Tongue (tissue), 2 donors: ENCODE results near the gene LUC7L. TPM values are rescaled to one million over a fixed set of nuclear protein-coding genes. Genes with fewer than 3 reads are reported as not detected.
"Not testable (repeated sequence)": the region's sequence is repeated elsewhere in the genome, so short reads cannot be mapped to it uniquely, and the experiment has no call there.

ENCODE experiments used
- DNase-seq: peaks from one replicate; pipeline ENCODE4 v3.0.0-alpha.2; 2015
- total RNA-seq: library from RNA; depleted of rRNA; stranded (reverse); fragments of >200 nt; gene quantifications from one replicate; pipeline ENCODE4 v1.2.3, GENCODE V29; 2014

Gene LUC7L
- total RNA-seq, 1 donor from 2014 or later, result 60.5 TPM

DNA sequence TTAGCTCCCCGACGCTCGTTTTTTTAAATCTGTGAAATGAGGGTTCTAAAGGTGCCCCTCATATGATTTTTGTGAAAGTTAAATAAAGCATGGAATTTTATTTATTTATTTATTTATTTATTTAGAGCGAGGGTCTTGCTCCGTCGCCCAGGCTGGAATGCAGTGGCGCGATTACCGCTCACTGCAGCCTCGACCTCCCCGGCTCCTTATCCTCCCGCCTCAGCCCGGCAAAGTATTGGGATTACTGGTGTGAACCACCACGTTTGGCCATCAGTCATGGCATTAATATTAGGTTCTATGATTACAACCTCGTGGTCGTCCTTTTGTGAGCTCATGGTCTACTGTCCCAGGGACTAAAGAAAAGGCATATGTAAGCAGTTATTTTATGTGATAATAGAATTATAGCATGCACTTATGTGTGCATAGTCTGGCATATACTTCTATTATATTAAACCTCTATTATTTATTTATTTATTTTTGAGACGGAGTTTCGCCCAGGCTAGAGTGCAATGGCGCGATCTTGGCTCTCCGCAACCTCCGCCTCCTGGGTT, 557 bp upstream of the LUC7L start:
- DNase-seq, result no peak

DNA sequence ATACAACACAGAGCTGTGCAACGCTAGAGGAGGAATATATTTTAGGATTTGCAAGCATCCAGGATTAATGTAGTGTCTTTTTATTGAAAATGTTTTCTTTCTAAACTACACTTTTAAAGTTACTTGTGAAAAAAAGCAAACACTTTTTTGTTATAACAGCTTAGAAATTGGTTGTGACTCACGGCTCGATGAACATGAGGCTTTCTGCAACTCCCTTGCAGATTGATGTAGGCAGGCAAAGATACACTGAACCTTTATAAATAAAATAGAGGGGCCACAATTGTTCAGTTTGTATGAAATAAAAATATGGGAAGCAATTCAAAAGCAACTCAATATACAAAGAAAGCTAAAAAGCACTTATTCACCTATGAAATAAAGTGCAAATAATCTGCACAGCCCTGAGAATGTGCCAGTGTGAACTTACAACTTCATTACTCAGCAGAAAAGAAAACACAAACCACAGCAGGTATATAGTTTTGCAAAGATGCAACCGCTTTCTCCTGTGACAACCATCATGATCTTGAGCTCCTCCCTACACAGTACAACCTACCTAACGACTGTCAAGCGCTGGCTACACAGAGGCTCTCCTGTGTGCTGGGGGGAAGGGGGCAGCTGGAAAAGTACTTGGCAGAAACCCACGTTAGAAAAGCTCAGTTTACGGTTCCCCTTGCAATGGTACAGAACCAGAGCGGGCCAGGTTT, 948 bp downstream of the LUC7L start:
- DNase-seq, result peak; percentile 24

DNA sequence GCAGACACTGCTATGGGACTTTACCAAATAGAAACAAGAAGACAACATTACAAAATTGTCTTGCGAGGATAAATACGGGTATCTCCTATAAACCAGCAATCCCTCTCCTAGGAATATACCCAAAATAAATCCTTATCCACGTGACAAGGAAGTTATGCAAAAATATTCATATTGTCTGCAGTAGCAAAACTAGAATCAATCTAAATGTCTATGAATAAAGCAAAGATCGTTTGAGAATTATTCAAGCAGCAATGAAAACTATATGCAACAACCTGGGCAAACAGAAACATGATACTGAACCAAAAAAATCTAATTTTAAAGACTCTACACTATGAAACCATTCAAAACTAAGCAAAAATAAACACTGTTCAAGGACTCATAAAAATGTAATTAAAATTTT, 9.2 kb downstream of the LUC7L start:
- no peak for DNase-seq

DNA sequence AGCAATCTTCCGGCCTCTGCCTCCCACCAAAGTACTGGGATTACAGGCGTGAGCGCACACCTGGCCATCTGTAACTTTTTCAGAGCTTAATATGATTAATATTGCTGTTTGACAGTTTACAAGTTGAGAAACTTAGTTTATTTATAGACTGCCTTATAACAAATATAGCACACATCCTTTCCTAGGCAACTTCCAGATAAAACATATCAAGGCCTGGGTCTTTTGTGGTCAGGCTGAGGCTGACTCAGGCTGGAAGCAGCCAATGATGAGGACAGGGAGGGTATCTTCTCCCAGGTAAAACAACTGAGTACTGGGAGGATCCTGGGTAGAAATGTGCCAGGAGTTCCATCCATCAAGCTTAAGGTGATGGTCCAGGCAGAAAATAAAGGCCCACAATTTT, 16.2 kb downstream of the LUC7L start:
- no peak for DNase-seq

DNA sequence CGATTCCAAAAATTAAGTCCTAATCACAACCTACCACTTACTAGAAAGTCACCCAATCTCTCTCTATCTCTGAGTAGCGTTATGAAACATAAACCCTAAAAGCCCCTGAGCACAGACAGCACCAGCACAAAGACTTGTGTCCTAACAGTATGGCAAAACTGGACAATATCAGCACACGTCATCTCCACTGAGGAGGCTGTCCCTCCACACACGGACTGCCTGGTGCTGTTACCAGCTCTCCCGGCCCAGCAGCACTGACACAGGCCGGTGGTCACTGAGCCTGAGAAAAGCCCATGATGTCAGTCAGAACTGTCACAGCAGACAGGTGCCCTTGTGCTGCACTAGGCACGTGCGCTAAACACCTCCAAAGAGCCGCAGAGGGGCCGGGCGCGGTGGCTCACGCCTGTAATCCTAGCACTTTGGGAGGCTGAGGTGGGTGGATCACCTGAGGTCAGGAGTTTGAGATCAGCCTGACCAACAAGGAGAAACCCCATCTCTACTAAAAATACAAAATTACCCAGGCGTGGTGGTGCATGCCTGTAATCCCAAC, 17.5 kb downstream of the LUC7L start:
- not testable (repeated sequence) for DNase-seq

DNA sequence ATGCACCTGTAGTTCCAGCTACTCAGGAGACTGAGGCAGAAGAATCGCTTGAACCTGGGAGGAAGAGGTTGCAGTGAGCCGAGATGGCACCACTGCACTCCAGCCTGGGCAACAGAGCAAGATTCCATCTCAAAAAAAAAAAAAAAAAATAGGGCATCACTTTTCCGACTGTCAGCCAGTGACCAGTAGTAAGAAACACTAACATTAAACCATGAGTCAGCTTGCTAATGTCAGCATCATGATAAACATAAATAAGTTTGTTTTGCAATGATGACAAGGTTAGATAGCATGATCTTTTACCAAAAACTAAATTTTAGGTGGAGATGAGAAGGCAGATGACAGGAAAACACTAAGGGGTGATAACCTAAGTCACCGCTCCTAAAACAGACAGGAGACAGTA, 19.9 kb downstream of the LUC7L start:
- not testable (repeated sequence) for DNase-seq

DNA sequence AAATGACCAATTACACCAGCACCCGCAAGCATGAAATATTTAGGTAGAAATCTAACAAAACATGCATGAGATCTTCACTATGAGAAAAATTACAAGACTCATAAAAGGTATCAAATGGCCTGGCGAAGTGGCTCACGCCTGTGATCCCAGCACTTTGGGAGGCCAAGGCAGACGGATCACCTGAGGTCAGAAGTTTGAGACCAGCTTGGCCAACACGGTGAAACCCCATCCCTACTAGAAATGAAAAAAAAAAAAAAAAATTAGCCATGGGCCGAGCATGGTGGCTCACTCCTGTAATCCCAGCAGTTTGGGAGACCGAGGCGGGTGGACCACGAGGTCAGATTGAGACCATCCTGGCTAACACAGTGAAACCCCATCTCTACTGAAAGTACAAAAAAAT, 25.2 kb downstream of the LUC7L start:
- not testable (repeated sequence) for DNase-seq

DNA sequence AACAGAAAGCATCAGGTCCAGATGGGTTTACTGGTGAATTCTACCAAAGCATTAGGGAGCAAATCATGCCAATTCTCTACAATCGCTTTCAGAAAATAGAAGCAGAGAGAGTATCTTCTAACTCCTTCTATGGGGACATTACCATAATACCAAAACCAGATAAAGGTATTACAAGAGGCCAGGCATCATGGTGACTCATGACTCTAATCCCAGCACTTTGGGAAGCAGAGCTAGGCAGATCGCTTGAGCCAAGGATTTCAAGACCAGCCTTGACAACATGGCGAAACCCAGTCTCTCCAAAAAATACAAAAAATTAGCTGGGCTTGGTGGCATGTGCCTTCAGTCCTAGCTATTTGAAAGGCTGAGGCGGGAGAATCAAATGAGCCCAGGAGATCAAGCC, 26.0 kb downstream of the LUC7L start:
- DNase-seq, result no peak

DNA sequence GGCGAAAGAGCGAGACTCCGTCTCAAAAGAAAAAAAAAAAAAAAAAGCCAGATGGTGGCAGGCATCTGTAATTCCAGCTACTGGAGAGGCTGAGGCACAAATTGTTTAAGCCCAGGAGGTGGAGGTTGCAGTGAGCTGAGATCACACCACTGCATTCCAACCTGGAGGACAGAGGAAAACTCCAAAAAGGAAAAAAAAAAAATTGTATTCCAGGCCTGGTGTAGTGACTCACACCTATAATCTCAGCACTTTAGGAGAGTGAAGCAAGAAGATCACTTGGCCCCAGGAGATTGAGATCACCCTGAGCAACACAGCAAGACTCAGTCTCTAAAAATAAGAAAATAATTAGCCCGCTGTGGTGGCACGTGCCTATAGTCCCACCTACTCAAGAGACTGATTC, 28.9 kb downstream of the LUC7L start:
- no peak for DNase-seq

DNA sequence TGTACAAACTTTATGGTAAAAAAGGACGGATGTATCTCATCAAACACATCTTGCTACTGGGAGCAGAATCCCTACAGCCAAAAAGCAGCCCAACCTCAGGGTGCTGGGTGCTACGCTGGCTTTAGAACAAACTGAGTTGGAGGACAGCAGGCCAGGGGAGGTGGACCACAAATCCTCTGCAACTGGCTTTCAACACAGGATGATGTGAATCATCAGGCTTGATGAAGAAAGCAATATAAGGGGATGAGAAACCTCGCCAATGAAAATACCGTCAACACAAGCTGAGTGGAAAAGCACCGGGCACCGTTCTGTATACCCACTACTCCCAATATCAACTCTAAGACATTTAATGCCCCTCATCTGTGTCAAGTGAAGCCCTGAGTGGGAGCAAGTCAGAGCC, 34.7 kb downstream of the LUC7L start:
- DNase-seq, result no peak

DNA sequence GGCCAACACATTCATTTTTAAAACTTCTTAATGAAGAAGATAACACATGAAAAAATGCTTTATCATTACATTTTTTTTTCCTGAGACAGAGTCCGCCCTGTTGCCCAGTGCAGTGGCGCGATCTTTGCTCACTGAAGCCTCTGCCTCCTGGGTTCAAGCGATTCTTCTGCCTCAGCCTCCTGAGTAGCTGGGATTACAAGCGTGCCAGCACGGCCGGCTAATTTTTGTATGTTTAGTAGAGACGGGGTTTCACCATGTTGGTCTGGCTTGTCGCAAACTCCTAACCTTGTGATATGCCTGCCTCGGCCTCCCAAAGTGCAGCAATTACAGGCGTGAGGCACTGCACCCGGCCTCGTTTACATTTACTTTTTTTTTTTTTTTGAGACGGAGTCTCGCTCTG, 35.8 kb downstream of the LUC7L start:
- DNase-seq, result no peak

DNA sequence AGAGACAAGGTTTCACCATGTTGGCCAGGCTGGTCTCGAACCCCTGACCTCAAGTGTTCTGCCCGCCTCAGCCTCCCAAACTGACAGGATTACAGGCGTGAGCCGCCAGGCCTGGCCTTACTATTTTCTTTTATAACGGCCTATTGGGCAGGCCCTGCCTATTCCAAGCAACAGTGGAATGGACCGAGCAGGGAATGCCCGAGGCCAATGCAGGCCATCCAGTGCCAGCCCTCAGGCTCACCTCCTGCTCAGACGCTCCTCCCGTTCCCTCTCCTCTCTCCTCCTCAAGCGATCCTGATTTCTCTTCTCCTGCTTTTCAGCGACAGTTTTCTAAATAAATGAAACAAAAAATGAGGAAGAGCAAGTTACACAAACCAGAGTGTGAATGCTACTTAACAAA, 36.6 kb downstream of the LUC7L start:
- no peak for DNase-seq

DNA sequence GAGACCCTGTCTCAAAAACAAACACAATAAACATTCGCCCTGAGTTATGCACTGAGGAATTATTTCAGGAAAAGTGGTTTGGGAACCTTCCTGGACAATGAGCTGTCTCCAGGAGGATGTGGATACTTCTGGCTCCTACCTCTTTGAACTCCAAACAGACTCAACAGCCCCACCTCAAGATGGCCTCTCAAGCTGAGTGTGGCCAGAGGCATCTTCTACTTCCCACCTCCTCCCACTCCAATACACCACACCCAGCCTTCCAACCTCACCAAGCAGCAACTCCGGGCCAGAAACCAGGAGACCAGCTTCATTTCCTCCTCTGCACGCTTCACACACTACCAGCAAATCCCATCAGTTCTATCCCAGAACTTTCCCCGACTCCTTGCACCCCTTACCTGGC, 37.4 kb downstream of the LUC7L start:
- no peak for DNase-seq

DNA sequence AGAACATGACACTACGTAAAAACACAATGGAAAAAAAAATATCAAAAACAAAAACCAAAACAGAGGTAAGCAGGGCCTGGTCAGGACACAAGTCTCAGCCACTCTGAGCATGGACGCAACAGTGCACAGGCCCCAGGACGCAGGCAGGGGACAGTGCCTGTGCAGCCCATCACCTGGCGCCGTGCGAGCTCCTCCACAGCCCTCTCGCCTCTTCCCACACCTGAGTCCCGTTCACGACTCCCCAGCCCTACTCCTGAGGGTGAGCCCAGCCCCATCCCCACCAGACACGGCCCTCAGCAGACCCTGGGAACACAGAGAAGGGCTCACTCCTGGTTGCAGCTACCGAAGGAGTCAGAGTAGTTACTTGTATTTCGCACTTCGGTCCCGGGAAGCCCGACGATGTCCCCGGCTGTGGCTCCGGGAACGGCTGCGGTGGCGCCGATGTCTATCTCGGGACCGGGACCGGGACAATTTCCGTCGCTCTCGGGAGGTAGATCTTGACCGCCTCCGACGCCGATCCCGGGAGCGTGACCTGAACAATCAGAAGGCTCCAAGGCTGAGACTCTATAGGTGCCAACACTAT, 39.6 kb downstream of the LUC7L start:
- DNase-seq, result no peak

DNA sequence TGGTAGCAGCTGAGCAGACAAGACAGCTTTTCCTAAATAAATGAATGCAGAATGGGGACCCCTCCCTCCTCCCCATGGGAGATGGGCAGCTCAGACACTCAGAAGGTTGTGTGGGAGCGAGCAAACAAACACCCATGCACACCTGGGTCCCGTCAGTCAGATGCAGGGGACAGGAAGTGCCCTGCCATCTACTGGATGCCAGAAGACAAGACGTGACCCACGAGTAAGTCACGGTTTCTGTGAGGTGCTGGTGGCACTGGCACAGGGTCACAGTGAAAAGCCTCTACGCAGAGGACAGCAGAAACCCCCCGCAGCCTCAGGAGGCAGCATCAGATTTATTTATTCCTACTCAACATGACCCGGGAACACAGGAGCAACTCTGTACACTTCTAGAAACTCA, 40.6 kb downstream of the LUC7L start:
- DNase-seq, result no peak

DNA sequence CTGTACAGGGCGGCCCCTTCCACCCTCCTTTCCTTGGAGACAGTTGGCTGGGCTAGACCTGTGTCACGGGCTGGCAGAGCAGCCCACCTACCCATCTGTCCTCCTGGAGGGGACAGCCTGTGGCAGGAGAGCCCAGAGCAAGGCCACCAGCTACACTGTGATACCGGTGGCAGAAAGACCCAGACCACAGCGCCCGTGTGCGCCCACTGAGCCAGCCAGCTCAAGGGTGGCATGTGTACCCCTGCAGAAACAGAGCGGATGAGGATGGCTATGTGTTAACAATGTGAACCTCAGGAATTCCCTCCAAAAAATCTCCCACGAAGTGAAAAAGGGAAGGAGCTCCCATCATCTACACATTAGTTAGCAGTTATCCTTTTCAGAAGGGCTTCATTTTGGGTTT, 41.9 kb downstream of the LUC7L start:
- no peak for DNase-seq

DNA sequence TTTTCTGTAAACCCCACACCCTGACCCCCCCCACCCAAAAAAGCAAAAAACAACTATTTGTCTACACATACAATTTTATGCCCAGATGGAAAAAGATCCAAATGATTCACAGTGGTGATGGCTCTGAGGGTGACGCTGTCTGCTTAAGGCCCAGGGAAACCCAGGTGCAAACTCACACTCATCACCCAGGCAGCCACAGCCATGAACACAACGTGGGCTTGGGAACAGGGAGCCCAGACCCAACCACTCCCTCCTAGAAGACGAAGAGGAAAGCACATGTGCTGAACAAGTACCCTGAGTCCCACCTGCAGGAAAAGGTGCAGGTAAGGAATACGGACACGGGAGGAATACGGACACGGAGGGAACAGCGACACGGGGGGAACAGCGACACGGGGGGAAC, 43.6 kb downstream of the LUC7L start:
- DNase-seq, result no peak

DNA sequence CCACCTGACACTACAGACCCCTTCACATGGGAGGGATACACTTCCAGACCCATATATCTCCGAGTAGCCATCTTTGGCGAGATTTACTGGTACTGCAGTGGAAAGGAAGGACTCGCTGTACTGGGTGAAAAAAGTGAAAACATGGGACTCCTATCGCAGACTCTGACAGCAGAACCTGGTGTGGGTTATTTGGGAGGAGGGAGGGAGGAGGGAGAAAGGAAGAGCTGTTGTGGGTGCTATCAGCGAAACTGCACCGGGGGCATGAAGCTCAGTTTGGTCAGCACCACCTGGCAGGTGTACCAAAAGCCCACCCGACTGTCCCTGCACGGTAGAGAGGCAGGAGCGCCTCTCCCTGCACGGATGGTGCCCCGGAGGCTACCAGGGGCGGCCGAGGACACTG, 44.0 kb downstream of the LUC7L start:
- DNase-seq, result no peak

DNA sequence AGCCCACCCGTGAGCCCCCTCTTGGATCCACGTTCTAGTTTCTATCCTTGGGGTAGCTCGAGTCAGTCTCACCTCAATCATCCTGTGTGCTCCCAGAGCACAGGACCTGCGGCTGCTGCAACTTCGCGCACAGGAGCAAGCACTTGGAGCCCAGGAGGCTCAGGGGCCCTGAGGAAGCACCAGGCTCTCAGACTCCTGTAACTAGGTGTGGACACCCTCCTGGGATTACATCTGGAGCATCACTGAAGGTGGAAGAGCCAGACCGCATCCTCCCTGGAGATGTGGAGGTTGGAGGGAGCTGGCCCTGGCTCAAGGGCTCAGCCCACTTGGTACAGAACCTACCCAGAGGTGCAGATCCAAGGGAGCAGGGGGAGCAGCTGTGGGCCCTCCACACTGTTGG, 46.2 kb downstream of the LUC7L start:
- DNase-seq, result no peak

DNA sequence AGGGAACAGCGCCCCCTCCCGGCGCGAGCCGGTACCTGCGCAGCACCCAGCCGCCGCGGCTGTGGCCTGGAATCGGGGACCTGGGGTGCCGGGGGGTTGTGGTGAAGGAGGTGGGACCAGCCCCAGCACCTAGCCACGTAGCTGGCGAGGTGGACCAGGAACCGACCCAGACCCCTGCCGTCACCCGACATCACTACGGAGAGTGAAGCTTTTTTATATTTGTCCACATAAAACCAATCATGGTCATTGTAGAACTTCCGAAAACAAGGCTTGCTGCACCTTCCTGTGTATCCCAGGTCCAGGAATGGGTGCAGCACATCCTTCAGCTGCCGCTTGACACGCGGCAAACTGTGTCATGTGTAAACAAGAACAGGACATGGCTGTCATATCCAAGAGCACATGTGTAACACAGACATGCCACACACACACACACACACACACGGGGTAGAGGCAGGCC, 47.7 kb downstream of the LUC7L start:
- no peak for DNase-seq

DNA sequence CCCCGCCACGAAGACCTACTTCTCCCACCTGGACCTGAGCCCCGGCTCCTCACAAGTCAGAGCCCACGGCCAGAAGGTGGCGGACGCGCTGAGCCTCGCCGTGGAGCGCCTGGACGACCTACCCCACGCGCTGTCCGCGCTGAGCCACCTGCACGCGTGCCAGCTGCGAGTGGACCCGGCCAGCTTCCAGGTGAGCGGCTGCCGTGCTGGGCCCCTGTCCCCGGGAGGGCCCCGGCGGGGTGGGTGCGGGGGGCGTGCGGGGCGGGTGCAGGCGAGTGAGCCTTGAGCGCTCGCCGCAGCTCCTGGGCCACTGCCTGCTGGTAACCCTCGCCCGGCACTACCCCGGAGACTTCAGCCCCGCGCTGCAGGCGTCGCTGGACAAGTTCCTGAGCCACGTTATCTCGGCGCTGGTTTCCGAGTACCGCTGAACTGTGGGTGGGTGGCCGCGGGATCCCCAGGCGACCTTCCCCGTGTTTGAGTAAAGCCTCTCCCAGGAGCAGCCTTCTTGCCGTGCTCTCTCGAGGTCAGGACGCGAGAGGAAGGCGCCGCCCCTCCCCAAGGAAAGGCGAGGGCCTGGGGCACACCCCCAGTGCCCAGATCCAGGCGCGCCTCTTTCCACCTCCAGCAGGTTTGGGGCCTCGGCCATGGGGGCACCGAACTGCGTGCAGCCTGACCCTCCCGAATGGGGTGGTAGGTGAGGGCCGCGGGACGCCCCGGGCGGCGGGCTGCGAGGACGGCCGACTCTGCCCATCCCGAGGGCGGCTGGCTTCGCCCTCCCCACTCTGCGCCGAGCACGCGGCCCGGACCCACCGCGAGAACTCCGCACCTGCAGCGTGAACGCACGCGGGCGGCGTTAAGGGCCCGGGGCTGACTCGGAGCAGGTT, 48.3 kb downstream of the LUC7L start:
- peak; percentile 79 for DNase-seq

DNA sequence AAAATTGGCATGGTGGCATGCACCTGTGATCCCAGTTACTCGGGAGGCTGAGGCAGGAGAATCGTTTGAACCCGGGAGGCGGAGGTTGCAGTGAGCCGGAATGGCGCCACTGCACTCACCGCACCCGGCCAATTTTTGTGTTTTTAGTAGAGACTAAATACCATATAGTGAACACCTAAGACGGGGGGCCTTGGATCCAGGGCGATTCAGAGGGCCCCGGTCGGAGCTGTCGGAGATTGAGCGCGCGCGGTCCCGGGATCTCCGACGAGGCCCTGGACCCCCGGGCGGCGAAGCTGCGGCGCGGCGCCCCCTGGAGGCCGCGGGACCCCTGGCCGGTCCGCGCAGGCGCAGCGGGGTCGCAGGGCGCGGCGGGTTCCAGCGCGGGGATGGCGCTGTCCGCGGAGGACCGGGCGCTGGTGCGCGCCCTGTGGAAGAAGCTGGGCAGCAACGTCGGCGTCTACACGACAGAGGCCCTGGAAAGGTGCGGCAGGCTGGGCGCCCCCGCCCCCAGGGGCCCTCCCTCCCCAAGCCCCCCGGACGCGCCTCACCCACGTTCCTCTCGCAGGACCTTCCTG, 49.1 kb downstream of the LUC7L start, which contains the start of gene HBQ1:
HBQ1 (plus strand) TSS at position 359 of the 575 bp plus-strand sequence; CDS start at position 387, 28 bp downstream.
- peak; percentile 55 for DNase-seq
